Parathyroid adenoma (tissue), 2 donors: ENCODE measurements around the gene ADCY3.
A peak's percentile ranks its signal among the peaks of the same experiment; 100 is the strongest.

ENCODE experiments used
- H2AFZ ChIP-seq: fragments of 300-600 bp; sonication (generic); one replicate; pipeline ENCODE4 v1.7.0; 2017; ENCODE audit warnings: antibody characterized with exemption, mild to moderate bottlenecking
- H3K27ac ChIP-seq: fragments of 300-600 bp; sonication (generic); one replicate; pipeline ENCODE4 v1.7.0; 2017
- H3K27me3 ChIP-seq: fragments of 300-600 bp; sonication (generic); one replicate; pipeline ENCODE4 v1.7.0; 2017; ENCODE audit warnings: low read length; ENCODE audit not compliant: control insufficient read depth, insufficient read depth
- H3K36me3 ChIP-seq: fragments of 300-600 bp; sonication (generic); one replicate; pipeline ENCODE4 v1.7.0; 2017; ENCODE audit warnings: low read length; ENCODE audit not compliant: control insufficient read depth, insufficient read depth
- H3K4me1 ChIP-seq: fragments of 300-600 bp; sonication (generic); one replicate; pipeline ENCODE4 v1.7.0; 2017; ENCODE audit warnings: control low read depth
- H3K4me2 ChIP-seq: fragments of 300-600 bp; sonication (generic); one replicate; pipeline ENCODE4 v1.7.0; 2017; ENCODE audit warnings: low read length
- H3K4me3 ChIP-seq: fragments of 300-600 bp; sonication (generic); one replicate; pipeline ENCODE4 v1.7.0; 2017; ENCODE audit warnings: low read depth, low read length
- H3K79me2 ChIP-seq: fragments of 300-600 bp; sonication (generic); one replicate; pipeline ENCODE4 v1.7.0; 2017; ENCODE audit warnings: control low read depth
- H3K9ac ChIP-seq: fragments of 300-600 bp; sonication (generic); one replicate; pipeline ENCODE4 v1.7.0; 2017; ENCODE audit warnings: mild to moderate bottlenecking
- H3K9me3 ChIP-seq: fragments of 300-600 bp; sonication (generic); one replicate; pipeline ENCODE4 v1.7.0; 2017; ENCODE audit warnings: low read length; ENCODE audit not compliant: control insufficient read depth
- CTCF ChIP-seq: fragments of 300-600 bp; sonication (generic); IDR thresholded peaks from one replicate; pipeline ENCODE4 v1.7.0; 2017; ENCODE audit warnings: antibody characterized with exemption, mild to moderate bottlenecking
- donor health status: primary hyperparathyroidism.

The ADCY3 gene

GRCh38 chr2:24852431-24853020, 67.5 kb downstream of the ADCY3 start:
- H3K36me3 ChIP-seq, result no peaks in the 10 kb centered on the region
- no peak overlapping the region for H3K9ac ChIP-seq
- no peaks in the 10 kb centered on the region for H3K4me1 ChIP-seq
- H3K27ac ChIP-seq, result no peak overlapping the region
- H3K9me3 ChIP-seq, result no peaks in the 10 kb centered on the region
- no peak overlapping the region for H3K4me3 ChIP-seq
- no peak overlapping the region for H3K4me2 ChIP-seq
- TF ChIP-seq CTCF, result no peak
- no peaks in the 10 kb centered on the region for H3K27me3 ChIP-seq
- H3K79me2 ChIP-seq, result no peaks in the 10 kb centered on the region
- no peak overlapping the region for H2AFZ ChIP-seq

GRCh38 chr2:24852026-24852425, 68.0 kb downstream of the ADCY3 start:
- Histone ChIP-seq H3K4me1 (no peaks in the 10 kb centered on the region), H3K36me3 (no peaks in the 10 kb centered on the region), H3K9ac (no peak overlapping the region), H2AFZ (no peak overlapping the region), H3K79me2 (no peaks in the 10 kb centered on the region), H3K9me3 (no peaks in the 10 kb centered on the region), H3K4me3 (no peak overlapping the region), H3K27me3 (no peaks in the 10 kb centered on the region), H3K4me2 (no peak overlapping the region), H3K27ac (no peak overlapping the region)
- no peak for TF ChIP-seq CTCF

GRCh38 chr2:24850944-24851343, 69.1 kb downstream of the ADCY3 start:
- no peaks in the 10 kb centered on the region for H3K36me3 ChIP-seq
- H2AFZ ChIP-seq, result no peak overlapping the region
- H3K4me3 ChIP-seq, result no peak overlapping the region
- H3K27me3 ChIP-seq, result no peaks in the 10 kb centered on the region
- TF ChIP-seq CTCF, result no peak
- no peaks in the 10 kb centered on the region for H3K9me3 ChIP-seq
- no peaks in the 10 kb centered on the region for H3K4me1 ChIP-seq
- peak overlapping the region; percentile 44 for H3K27ac ChIP-seq
- H3K79me2 ChIP-seq, result no peaks in the 10 kb centered on the region
- H3K4me2 ChIP-seq, result no peak overlapping the region
- no peak overlapping the region for H3K9ac ChIP-seq

- Histone ChIP-seq H3K4me2 (no peak overlapping the region), H3K79me2 (no peaks in the 10 kb centered on the region), H3K9ac (no peak overlapping the region), H3K36me3 (no peaks in the 10 kb centered on the region), H3K27ac (no peak overlapping the region), H3K4me1 (no peaks in the 10 kb centered on the region), H3K27me3 (no peaks in the 10 kb centered on the region), H3K9me3 (no peaks in the 10 kb centered on the region), H2AFZ (no peak overlapping the region), H3K4me3 (no peak overlapping the region)
- TF ChIP-seq CTCF, result no peak
Observed at GRCh38 chr2:24845691-24846090, 74.3 kb downstream of the ADCY3 start.

- Histone ChIP-seq H3K27ac (no peak overlapping the region), H3K27me3 (no peaks in the 10 kb centered on the region), H3K9me3 (no peaks in the 10 kb centered on the region)
Observed at GRCh38 chr2:24844023-24844685, 75.9 kb downstream of the ADCY3 start.

More at GRCh38 chr2:24844023-24844685, 75.9 kb downstream of the ADCY3 start:
- TF ChIP-seq CTCF, result no peak
- no peaks in the 10 kb centered on the region for H3K36me3 ChIP-seq
- no peaks in the 10 kb centered on the region for H3K79me2 ChIP-seq
- no peak overlapping the region for H3K4me2 ChIP-seq
- no peaks in the 10 kb centered on the region for H3K4me1 ChIP-seq
- no peak overlapping the region for H3K9ac ChIP-seq
- H2AFZ ChIP-seq, result no peak overlapping the region
- no peak overlapping the region for H3K4me3 ChIP-seq
